PC-3 (cell line): ENCODE data around the gene TRAPPC4.

Experiments
- CTCF ChIP-seq: fragments of 300-600 bp; sonication (generic); conservative IDR thresholded peaks from 2 replicates; pipeline ENCODE4 v1.5.1; 2017; ENCODE audit warnings: antibody characterized with exemption, low read depth, mild to moderate bottlenecking, low read length
- EZH2 ChIP-seq: fragments of 300-600 bp; sonication (generic); IDR thresholded peaks from one replicate; pipeline ENCODE4 v1.6.1; 2017; ENCODE audit warnings: antibody characterized with exemption, mild to moderate bottlenecking, low read length; ENCODE audit not compliant: unreplicated experiment
- EZH2phosphoT487 ChIP-seq: fragments of 300-600 bp; sonication (generic); IDR thresholded peaks from 2 replicates; pipeline ENCODE4 v1.6.1; 2018; ENCODE audit warnings: mild to moderate bottlenecking, antibody characterized with exemption, low read length, borderline replicate concordance

GRCh38 chr11:118998388-118998717 is 20.2 kb upstream of the TRAPPC4 start:
- TF ChIP-seq EZH2: no peak
- no peak for TF ChIP-seq CTCF
- TF ChIP-seq EZH2phosphoT487: no peak
